ENCODE results near the gene LRP1B.

The LRP1B gene

GRCh38 chr2:141362311-141362710 is 768.5 kb downstream of the LRP1B start:
- TF ChIP-seq CTCF (conservative IDR thresholded peaks at IDR 0.05; ENCODE audit: low read depth, low read length) = no peak
- no peak for DNase-seq (ENCODE audit: low read depth)
- H3K4me3 ChIP-seq (ENCODE audit: low read length) = no peak overlapping the region

- DNase-seq (ENCODE audit: low read depth) = no peak
- no peak for TF ChIP-seq CTCF (conservative IDR thresholded peaks at IDR 0.05; ENCODE audit: low read depth, low read length)
- H3K4me3 ChIP-seq (ENCODE audit: low read length) = no peak overlapping the region
These were observed 782.3 kb downstream of the LRP1B start for GRCh38 chr2:141348481-141348880.

GRCh38 chr2:141341444-141341843 is 789.4 kb downstream of the LRP1B start:
- H3K4me3 ChIP-seq (ENCODE audit: low read length) = no peak overlapping the region
- peak; percentile 80 for DNase-seq (ENCODE audit: low read depth)
- no peak for TF ChIP-seq CTCF (conservative IDR thresholded peaks at IDR 0.05; ENCODE audit: low read depth, low read length)

- no peak overlapping the region for H3K4me3 ChIP-seq (ENCODE audit: low read length)
- DNase-seq (ENCODE audit: low read depth) = no peak
- TF ChIP-seq CTCF (conservative IDR thresholded peaks at IDR 0.05; ENCODE audit: low read depth, low read length) = no peak
These were observed 799.7 kb downstream of the LRP1B start for GRCh38 chr2:141331127-141331526.

GRCh38 chr2:141329964-141330363 is 800.9 kb downstream of the LRP1B start:
- no peak overlapping the region for H3K4me3 ChIP-seq (ENCODE audit: low read length)
- DNase-seq (ENCODE audit: low read depth) = peak; percentile 47
- TF ChIP-seq CTCF (conservative IDR thresholded peaks at IDR 0.05; ENCODE audit: low read depth, low read length) = no peak

GRCh38 chr2:141323571-141323970 is 807.2 kb downstream of the LRP1B start:
- no peak for DNase-seq (ENCODE audit: low read depth)
- H3K4me3 ChIP-seq (ENCODE audit: low read length) = no peak overlapping the region
- TF ChIP-seq CTCF (conservative IDR thresholded peaks at IDR 0.05; ENCODE audit: low read depth, low read length) = no peak

GRCh38 chr2:141317986-141318385 is 812.8 kb downstream of the LRP1B start:
- TF ChIP-seq CTCF (conservative IDR thresholded peaks at IDR 0.05; ENCODE audit: low read depth, low read length) = no peak
- DNase-seq (ENCODE audit: low read depth) = no peak
- no peak overlapping the region for H3K4me3 ChIP-seq (ENCODE audit: low read length)
